Coronary artery (tissue), 2 donors: ENCODE data around the gene TRIM3.
A peak's percentile ranks its signal among the peaks of the same experiment; 100 is the strongest.

ENCODE experiments used
- DNase-seq: peaks from one replicate; pipeline ENCODE4 v3.0.0-alpha.2; 2017; ENCODE audit warnings: low spot score
- H3K27ac ChIP-seq, 2 donors: fragments of 200-600 bp; sonication (generic); one replicate each; pipeline ENCODE4 v1.5.1; 2016 to 2019
- H3K4me3 ChIP-seq: fragments of 200-600 bp; sonication (generic); 2 replicates; pipeline ENCODE4 v1.5.1; 2016; ENCODE audit warnings: mild to moderate bottlenecking, moderate library complexity
- CTCF ChIP-seq: fragments of 200-600 bp; sonication (generic); IDR thresholded peaks from one replicate; pipeline ENCODE4 v1.5.1; 2019; ENCODE audit warnings: antibody characterized with exemption

Gene TRIM3

DNA sequence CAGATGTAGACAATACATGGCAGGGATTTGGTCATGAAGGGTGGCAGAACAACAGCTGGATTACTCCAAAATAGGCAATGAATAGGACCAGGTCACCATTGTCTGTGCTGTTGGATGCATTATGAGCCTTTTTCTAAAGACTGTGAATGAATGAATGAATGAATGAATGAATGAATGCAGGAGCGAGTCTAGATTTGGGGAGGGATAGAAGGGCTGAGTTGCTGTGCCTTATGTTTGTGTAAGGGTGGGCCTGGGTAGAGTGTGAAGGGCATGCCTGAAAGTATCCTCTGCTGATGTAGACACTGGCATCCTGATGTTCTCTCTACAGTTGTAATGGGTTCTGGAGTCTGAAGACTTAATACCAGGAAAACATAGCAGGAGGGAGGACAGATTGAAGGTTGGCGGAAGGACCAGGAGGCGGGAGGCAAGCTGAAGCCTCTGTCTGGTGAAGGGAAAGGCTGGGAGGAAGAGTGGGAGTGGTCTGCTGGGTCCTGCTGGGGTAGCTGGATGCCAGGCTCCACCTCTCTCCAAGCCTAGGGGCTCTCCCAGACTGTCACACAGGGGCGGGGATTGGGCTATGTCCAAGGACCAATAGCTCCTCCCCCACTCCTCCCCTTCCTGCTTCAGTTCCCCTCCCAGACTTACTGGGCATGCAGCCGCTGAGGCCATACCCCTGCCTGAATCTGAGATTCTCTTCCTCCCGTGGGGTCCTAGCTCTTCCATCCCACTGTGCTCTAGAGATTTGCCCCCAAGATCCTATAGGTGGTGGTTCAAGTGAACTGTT is 4.8 kb downstream of the TRIM3 start:
- peak overlapping the region; percentile 23 for H3K4me3 ChIP-seq
- H3K27ac ChIP-seq = peak overlapping the region; percentile 40 to 80
- peak; percentile 92 for DNase-seq
- TF ChIP-seq CTCF = no peak

GRCh38 chr11:6459099-6459450 is 14.7 kb downstream of the TRIM3 start:
- no peak for DNase-seq
- TF ChIP-seq CTCF = no peak
- no peak overlapping the region for H3K27ac ChIP-seq
- H3K4me3 ChIP-seq = no peak overlapping the region

GRCh38 chr11:6458352-6459098 is 15.2 kb downstream of the TRIM3 start:
- H3K4me3 ChIP-seq = no peak overlapping the region
- TF ChIP-seq CTCF = no peak
- DNase-seq = no peak
- H3K27ac ChIP-seq = no peak overlapping the region

- no peak for DNase-seq
- no peak for TF ChIP-seq CTCF
- H3K27ac ChIP-seq = no peak overlapping the region
- H3K4me3 ChIP-seq = no peak overlapping the region
Observed at GRCh38 chr11:6457581-6458320, 16.0 kb downstream of the TRIM3 start.

DNA sequence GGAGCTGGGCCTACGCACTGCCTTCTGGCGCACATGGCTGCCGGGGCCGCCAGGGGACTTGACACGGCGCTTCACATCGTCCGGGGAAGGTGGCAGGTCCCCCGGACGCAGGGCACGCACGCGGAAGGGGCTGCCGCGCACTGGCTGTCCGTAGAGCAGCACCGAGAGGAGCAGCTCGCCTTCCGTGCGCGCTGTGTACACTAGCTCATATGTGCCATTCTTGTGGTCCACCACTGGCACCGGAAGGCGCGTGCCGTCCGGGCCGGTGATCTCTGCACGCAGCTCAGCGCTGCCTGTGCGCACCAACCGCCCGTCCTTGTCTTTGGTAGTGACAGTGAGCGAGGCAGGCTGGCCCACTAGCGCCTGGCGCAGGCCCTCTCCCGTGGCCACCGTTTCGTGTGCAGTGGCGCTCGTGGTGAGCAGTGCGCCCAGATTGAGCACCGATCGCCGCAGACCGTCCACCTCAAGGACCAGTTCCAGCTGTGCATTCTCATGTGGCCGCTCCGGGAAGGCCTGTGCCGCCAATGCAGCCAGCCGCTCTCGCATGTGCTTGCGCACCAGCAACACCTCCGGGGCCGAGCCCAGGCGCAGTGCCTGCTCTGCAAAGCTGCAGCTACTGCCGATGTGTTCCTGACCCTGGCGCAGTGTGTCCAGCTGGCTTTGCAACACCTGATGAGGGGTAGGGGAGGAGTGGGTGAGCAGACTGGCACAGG is 17.2 kb downstream of the TRIM3 start:
- no peak for TF ChIP-seq CTCF
- H3K4me3 ChIP-seq = no peak overlapping the region
- no peak overlapping the region for H3K27ac ChIP-seq
- no peak for DNase-seq

DNA sequence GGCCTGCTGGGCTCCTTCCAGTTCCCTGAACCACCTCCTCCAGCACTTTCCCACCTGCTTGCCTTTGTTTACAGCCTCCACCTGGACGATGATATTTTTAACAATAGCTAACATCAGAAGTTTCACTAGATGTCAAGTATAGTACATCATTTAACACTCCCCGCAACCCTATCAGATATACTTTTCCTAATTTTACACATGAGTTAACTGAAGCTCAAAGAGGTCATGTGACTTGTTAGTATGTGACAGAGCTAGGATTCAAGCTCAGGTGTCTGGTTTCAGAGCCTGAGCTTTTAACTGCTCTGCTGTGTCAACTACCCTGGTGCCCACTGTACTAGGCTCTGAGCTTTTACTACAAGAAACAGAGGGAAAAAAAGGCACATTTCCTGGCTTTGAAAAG is 18.7 kb downstream of the TRIM3 start:
- H3K27ac ChIP-seq = no peak overlapping the region
- DNase-seq = no peak
- no peak overlapping the region for H3K4me3 ChIP-seq
- TF ChIP-seq CTCF = no peak
